Activated CD4-positive, alpha-beta memory T cell treated with anti-CD3 and anti-CD28 coated beads for 36 hours (primary cell): ENCODE measurements around the gene TMEM107. TPM values are rescaled to one million over a fixed set of nuclear protein-coding genes. Genes with fewer than 3 reads are reported as not detected.
"Not testable (repeated sequence)": the region's sequence is repeated elsewhere in the genome, so short reads cannot be mapped to it uniquely, and the experiment has no call there.

Experiments used
- CTCF ChIA-PET: fragments of 350-600 bp; sonication (Branson Sonifier 250); formaldehyde crosslinking; loops from one replicate; lab custom pipeline; 2021; ENCODE audit warnings: antibody characterized with exemption, inconsistent platforms; lab: Charles Lee
- POLR2A ChIA-PET: fragments of 350-600 bp; sonication (Branson Sonifier 250); formaldehyde crosslinking; loops from one replicate; lab custom pipeline; 2021; ENCODE audit warnings: antibody characterized with exemption; lab: Charles Lee
- DNase-seq: peaks from one replicate; pipeline ENCODE4 v3.0.0-alpha.2; 2020
- H3K27ac Mint-ChIP-seq: one replicate; pipeline ENCODE4 v1.8.0; 2021; ENCODE audit warnings: mixed read lengths
- H3K27me3 Mint-ChIP-seq: one replicate; pipeline ENCODE4 v1.8.0; 2021; ENCODE audit warnings: mixed read lengths
- H3K36me3 Mint-ChIP-seq: one replicate; pipeline ENCODE4 v1.8.0; 2021; ENCODE audit warnings: mixed read lengths
- H3K4me1 Mint-ChIP-seq: one replicate; pipeline ENCODE4 v1.8.0; 2021; ENCODE audit warnings: low read depth, mixed read lengths
- H3K4me3 Mint-ChIP-seq: one replicate; pipeline ENCODE4 v1.8.0; 2021; ENCODE audit warnings: mild to moderate bottlenecking, mixed read lengths
- H3K9me3 Mint-ChIP-seq: one replicate; pipeline ENCODE4 v1.8.0; 2021; ENCODE audit warnings: mixed read lengths
- intact Hi-C: fragments of 100-400 bp; cut with micrococcal nuclease; formaldehyde crosslinking; loops from one replicate; pipeline ENCODE4 v1.15.1; 2023
- total RNA-seq, 2 experiments: library from RNA; stranded (reverse); gene quantifications; one replicate each; pipeline ENCODE4 v1.2.3, GENCODE V29; 2021

TMEM107 gene
- total RNA-seq, result 10 to 100 TPM; 32.6 to 35.3 TPM

DNA sequence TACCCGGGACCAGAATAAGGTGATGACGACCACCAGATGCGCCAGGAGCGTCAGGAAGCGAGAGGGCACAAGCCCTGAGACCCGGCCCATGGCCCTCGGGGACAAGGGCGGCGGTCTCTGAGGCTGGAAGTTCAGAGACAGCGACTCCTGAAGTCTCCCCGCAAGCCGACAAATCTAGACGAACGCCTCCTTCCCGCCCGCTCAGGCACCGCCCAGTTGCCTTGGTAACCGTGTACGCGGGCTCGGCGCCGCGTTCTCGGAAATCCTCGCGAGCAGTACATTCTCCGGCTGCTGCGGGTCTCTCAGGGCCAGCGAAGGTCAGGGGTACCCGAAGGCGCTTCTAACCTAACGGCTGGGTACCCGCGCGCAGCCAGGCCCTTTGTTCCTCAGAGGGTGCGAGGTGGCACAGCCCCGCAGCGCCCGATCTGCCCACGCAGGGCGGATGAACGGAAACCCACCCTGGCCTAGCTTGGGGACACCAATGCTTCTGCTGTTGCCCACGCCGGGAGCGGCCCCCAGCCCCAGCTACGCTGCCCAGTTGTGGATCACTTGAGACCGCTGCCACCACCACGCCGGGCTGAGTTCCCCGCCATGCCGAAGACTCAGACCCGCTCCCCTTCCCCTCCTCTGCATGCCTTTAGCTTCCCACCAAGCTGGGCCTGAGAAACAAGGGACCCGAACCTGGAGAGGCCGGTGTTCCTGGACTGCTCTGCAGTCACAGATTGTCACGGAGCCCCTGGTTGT, at the start of gene TMEM107:
TSS of gene TMEM107 (minus strand) at position 184 of the 744 bp plus-strand sequence. CDS start at position 90, 94 bp downstream.
- intact Hi-C loops, result no loop called here
- H3K4me3 Mint-ChIP-seq, result peak within 1 kb of the TSS; percentile 89

DNA sequence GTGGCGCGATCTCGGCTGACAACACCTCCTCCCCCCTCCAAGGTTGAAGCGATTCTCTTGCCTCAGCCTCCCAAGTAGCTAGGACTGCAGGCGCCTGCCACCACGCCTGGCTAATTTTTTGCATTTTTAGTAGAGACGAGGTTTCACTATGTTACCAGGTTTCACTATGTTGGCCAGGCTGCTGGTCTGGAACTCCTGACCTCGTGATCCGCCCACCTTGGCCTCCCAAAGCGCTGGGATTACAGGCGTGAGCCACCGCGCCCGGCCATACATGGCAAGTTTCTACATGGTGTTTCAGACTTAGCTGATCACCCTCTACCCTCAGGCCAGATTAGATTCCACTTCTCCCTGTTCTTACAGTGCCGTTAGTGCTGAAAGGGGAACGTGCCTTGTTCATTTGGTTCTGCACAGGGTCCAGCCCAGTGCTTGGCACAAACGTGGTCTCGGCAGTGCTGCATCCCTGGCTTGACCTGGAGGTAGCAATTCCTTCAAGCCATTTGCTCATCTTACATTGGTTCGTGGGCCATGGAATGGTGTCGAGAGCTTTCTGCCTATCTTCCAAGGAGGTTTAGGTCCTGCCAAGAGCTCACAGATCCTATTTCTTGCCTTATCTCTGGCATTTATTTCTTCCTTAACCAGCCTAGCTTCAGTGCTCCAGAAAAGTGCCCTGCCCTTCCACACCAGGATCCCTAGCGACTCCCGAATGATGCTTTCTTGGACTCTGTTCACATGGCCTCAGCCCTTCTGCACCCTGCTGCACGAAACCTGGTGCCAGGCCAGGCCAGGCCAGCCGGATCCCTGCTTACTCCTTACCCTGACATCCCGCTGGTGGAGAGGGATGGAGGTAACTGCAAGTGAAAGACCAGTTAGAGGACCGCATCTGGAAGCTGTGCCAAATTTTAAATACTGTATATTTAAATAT, 49.0 kb upstream of the TMEM107 start:
- H3K4me1 Mint-ChIP-seq, result peaks cover 42% of the 10 kb centered on the region

More for the DNA sequence above, at the start of gene TMEM107:
- H3K27ac Mint-ChIP-seq, result peak within 1 kb of the TSS; percentile 79
- DNase-seq, result peak; percentile 93
- H3K4me1 Mint-ChIP-seq, result peaks cover 40% of the 10 kb centered on the region
- peaks cover 8% of the 10 kb centered on the region for H3K36me3 Mint-ChIP-seq
- ChIA-PET CTCF (interaction anchor here (1.4 to 1.8 kb wide), 4 partner anchors 10 to 125 kb away, joined by 3 to 6 read pairs (median 5); no protein-coding TSS in a partner anchor), POLR2A (interaction anchor here (1.0 to 1.2 kb wide), 6 partner anchors 10 to 73 kb away, joined by 3 to 5 read pairs (median 3); partner anchors contain the start of gene PFAS)
- H3K27me3 Mint-ChIP-seq, result peaks cover 4% of the 10 kb centered on the region
- H3K9me3 Mint-ChIP-seq, result no peaks in the 10 kb centered on the region

DNA sequence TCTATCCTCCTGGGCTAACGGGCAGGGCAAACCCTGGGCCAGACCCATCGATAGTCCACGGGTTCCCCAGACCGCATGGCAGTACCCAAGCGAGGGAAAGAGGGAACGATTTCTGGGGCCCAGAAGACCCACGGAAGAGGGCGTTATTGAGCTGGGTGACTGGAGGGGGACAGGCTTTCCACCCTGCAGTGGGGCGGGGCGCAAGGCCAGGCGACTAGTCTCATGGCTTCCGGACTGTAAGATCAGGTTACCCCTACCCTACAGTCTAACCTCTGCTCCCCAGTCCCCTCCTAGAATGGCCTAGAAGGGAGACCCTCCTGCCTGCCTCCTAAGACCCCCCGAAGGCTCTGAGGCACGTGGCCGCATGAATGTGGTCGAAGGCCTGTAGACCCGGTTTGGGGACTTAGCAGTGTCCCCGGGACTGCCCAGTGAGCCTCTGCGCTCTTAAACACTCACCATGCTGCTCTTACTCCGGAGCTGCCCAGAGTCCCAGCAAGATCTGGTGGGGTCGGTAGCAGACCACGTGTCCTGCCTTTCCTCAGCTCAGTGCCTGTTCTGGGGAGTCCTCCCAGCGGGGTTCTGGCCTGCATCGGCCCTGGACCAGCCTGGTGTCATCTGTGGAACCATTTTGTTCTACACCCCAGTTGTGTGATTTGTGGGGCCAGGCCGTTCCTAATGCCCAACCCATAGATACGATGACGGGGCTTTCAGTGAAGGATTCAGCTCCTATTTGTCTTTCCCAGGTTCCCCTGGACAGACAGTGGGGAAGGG, 47.4 kb upstream of the TMEM107 start:
- peak; percentile 72 for DNase-seq
- ChIA-PET CTCF (interaction anchor here (0.6 to 6.4 kb wide), 11 partner anchors 19 to 149 kb away, joined by 3 to 48 read pairs (median 5); partner anchors contain the start of genes BORCS6, CTC1, PFAS and SLC25A35), POLR2A (interaction anchor here (0.6 to 7.9 kb wide), 9 partner anchors 14 to 160 kb away, joined by 3 to 134 read pairs (median 18); partner anchors contain the start of genes AURKB, BORCS6, CTC1 and PFAS)
- peak overlapping the region; percentile 98 for H3K27ac Mint-ChIP-seq
- intact Hi-C loops, result loop anchor here (2.0 to 5.0 kb wide), 3 partner anchors 51 to 67 kb away; partner anchors contain the start of gene RANGRF
- H3K36me3 Mint-ChIP-seq, result peaks cover 38% of the 10 kb centered on the region
- H3K27me3 Mint-ChIP-seq, result peaks cover 14% of the 10 kb centered on the region
- H3K9me3 Mint-ChIP-seq, result peaks cover 2% of the 10 kb centered on the region
- H3K4me1 Mint-ChIP-seq, result peaks cover 47% of the 10 kb centered on the region
- peak overlapping the region; percentile 98 for H3K4me3 Mint-ChIP-seq

More for the DNA sequence above, 49.0 kb upstream of the TMEM107 start:
- ChIA-PET CTCF (interaction anchor here (0.7 to 6.4 kb wide), 8 partner anchors 15 to 106 kb away, joined by 3 to 48 read pairs (median 4); partner anchors contain the start of genes AURKB and BORCS6), POLR2A (interaction anchor here (0.7 to 7.9 kb wide), 10 partner anchors 10 to 105 kb away, joined by 3 to 134 read pairs (median 6); partner anchors contain the start of genes AURKB, BORCS6, CTC1 and PFAS)
- DNase-seq, result no peak
- peaks cover 14% of the 10 kb centered on the region for H3K27me3 Mint-ChIP-seq
- H3K9me3 Mint-ChIP-seq, result peaks cover 2% of the 10 kb centered on the region
- H3K36me3 Mint-ChIP-seq, result peaks cover 51% of the 10 kb centered on the region
- H3K27ac Mint-ChIP-seq, result peak overlapping the region; percentile 62
- no peak overlapping the region for H3K4me3 Mint-ChIP-seq
- intact Hi-C loops, result loop anchor here (5.0 kb wide), 1 partner anchor 53 kb away; no protein-coding TSS in a partner anchor

DNA sequence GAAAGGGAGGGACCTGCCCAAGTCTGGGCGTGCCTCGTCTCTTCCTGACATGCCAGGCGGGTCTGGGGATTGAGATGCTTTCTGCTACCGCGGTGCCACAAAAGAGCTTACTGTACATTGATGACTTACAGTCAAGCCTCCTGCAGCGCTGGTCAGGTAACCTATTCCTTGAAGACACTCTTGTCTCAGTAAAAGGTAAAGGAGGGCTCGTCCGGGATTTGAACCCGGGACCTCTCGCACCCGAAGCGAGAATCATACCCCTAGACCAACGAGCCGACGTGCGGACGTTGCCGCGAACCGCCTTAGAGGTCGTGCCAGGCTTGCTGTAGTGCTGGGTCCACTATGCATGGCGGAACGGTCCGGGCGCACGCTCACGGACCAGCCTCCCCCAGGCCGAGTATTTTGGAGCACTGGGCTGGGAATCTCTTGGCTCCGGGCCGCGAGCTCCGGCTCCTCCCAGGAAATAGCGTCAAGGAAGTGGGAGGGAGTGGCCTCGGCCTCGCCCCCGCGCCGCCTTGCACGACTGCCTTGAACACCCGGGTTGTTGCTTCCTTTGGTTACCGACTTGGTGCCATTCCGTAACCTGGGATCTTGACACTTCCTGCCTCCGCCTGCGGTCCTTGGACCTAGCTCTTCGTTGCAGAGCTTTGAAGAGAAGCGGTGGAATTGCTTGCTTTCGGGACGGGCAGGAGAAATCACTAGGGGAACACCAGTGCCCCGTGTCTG, 46.6 kb upstream of the TMEM107 start:
- H3K27ac Mint-ChIP-seq, result peak overlapping the region; percentile 98

DNA sequence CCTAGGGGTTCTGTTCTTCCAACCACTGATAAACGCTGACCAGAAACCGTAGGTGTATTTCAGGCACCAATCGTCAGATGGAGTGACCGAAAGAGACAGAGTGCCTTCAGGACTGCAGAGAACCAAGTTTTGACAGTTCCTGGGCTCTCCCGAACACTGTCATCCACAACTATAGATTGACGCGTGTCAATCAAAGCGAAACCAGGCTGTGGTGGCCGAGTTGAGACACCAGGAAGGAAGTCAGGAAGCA, 46.1 kb upstream of the TMEM107 start:
- H3K4me1 Mint-ChIP-seq, result peaks cover 44% of the 10 kb centered on the region
- peaks cover 2% of the 10 kb centered on the region for H3K9me3 Mint-ChIP-seq
- H3K27ac Mint-ChIP-seq, result peak overlapping the region; percentile 98
- H3K27me3 Mint-ChIP-seq, result peaks cover 14% of the 10 kb centered on the region
- intact Hi-C loops, result loop anchor here (1.0 to 5.0 kb wide), 8 partner anchors 25 to 102 kb away; partner anchors contain the start of gene RANGRF
- CTCF ChIA-PET, result interaction anchor here (1.2 to 6.4 kb wide), 7 partner anchors 12 to 103 kb away, joined by 4 to 48 read pairs (median 6); partner anchors contain the start of genes AURKB, BORCS6, CTC1 and PFAS
- H3K4me3 Mint-ChIP-seq, result peak overlapping the region; percentile 98
- POLR2A ChIA-PET, result interaction anchor here (0.6 to 7.9 kb wide), 11 partner anchors 13 to 103 kb away, joined by 3 to 134 read pairs (median 18); partner anchors contain the start of genes AURKB, BORCS6, CTC1 and PFAS
- H3K36me3 Mint-ChIP-seq, result peaks cover 29% of the 10 kb centered on the region
- DNase-seq, result peak; percentile 87

More for the DNA sequence above, 46.6 kb upstream of the TMEM107 start:
- Mint-ChIP-seq H3K36me3 (peaks cover 34% of the 10 kb centered on the region), H3K9me3 (peaks cover 2% of the 10 kb centered on the region), H3K4me1 (peaks cover 47% of the 10 kb centered on the region), H3K27me3 (peaks cover 14% of the 10 kb centered on the region), H3K4me3 (peak overlapping the region; percentile 98)
- DNase-seq, result peak; percentile 94
- intact Hi-C loops, result loop anchor here (1.0 to 5.0 kb wide), 8 partner anchors 25 to 102 kb away; partner anchors contain the start of gene RANGRF
- ChIA-PET CTCF (interaction anchor here (0.6 to 6.4 kb wide), 9 partner anchors 20 to 148 kb away, joined by 3 to 48 read pairs (median 4); partner anchors contain the start of genes BORCS6, CTC1, PFAS and SLC25A35), POLR2A (interaction anchor here (0.6 to 7.9 kb wide), 12 partner anchors 13 to 161 kb away, joined by 3 to 134 read pairs (median 10); partner anchors contain the start of genes AURKB, BORCS6, CTC1 and PFAS)

DNA sequence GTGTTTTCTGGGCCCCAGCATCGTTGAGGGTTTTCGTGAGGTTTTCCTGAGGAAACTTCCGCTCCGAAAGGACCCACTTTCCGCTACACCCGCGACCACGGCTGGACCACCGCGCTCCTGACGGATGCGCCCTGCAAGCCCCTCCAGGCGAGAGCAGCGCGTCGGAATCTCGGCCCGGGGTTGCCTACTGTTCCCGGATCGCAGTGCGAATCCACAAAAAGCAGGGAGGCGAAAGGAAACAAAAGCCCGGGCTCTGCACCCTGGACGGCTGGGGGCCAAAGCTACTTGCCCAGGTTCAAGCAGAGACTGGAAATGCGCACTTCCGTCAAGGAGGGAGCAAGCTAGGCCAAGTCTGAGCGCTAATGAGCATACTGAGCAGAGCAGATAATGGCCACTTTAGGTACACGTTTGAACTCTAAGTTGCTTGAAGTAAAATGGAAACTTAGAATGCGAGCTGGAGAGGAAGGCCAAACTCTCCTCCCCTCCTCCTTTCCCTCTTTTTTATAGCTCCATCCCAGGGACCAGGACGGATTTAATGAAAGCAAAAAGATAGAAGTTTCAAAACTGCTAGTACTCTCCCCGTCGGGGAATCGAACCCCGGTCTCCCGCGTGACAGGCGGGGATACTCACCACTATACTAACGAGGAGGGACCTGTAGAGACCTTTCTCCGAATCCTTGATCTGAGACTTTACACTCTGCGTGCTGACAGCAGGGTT, 45.6 kb upstream of the TMEM107 start:
- DNase-seq, result peak; percentile 93
- intact Hi-C loops, result loop anchor here (1.0 to 5.0 kb wide), 9 partner anchors 12 to 102 kb away; partner anchors contain the start of genes AURKB and RANGRF
- Mint-ChIP-seq H3K4me3 (peak overlapping the region; percentile 98), H3K9me3 (peaks cover 2% of the 10 kb centered on the region), H3K27me3 (peaks cover 14% of the 10 kb centered on the region), H3K36me3 (peaks cover 25% of the 10 kb centered on the region), H3K27ac (peak overlapping the region; percentile 98), H3K4me1 (peaks cover 39% of the 10 kb centered on the region)
- ChIA-PET CTCF (interaction anchor here (0.6 to 6.4 kb wide), 9 partner anchors 11 to 162 kb away, joined by 3 to 48 read pairs (median 6); partner anchors contain the start of genes AURKB, BORCS6, CTC1 and PFAS), POLR2A (interaction anchor here (0.7 to 7.9 kb wide), 12 partner anchors 9 to 102 kb away, joined by 3 to 134 read pairs (median 10); partner anchors contain the start of genes AURKB, BORCS6, CTC1 and PFAS)

DNA sequence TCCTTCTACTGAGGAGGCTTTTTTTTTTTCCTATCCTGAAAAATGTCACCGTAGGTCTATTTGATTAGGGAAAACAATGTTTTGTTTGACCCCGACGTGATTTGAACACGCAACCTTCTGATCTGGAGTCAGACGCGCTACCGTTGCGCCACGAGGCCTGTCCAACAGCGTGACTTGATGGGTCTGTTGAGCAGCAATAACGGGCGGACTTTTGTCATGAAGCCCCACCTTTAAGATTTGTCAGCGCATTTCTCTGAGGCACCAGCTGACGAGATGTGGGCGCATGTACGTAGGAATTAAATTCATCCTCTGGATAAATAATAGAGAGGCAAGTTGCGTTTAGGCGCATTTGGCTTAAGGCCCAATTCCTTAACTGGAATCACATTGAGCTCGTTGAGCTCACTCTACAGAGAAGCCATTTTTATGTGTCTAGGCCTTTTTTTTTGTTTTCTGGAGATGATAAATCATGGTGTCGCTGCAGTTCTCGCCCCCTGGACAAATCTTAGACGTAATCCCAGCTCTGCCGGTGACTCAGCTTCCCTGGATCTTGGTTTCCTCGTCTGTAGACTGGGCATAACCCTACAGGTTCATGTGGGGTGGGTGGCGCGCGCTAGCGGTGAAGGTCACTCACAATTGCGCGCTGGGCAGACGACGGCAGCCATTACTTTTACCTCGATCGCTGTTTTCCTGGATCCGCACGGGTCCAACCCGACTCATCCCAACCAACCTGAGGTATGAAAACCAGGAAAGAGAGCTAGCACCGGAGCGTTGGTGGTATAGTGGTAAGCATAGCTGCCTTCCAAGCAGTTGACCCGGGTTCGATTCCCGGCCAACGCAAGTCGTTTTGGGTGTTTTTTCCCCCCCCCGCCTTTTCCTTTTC, 44.8 kb upstream of the TMEM107 start:
- H3K36me3 Mint-ChIP-seq, result peaks cover 18% of the 10 kb centered on the region
- DNase-seq, result peak; percentile 95
- intact Hi-C loops, result loop anchor here (1.0 to 5.0 kb wide), 2 partner anchors 11 to 49 kb away; partner anchors contain the start of gene AURKB
- H3K27me3 Mint-ChIP-seq, result peaks cover 14% of the 10 kb centered on the region
- CTCF ChIA-PET, result interaction anchor here (0.6 to 6.4 kb wide), 8 partner anchors 11 to 163 kb away, joined by 3 to 48 read pairs (median 6); partner anchors contain the start of genes AURKB, BORCS6, CTC1 and PFAS
- peak overlapping the region; percentile 98 for H3K4me3 Mint-ChIP-seq
- H3K9me3 Mint-ChIP-seq, result peaks cover 2% of the 10 kb centered on the region
- POLR2A ChIA-PET, result interaction anchor here (0.6 to 7.9 kb wide), 13 partner anchors 8 to 1251 kb away, joined by 3 to 134 read pairs (median 6); partner anchors contain the start of genes AURKB, BORCS6, CTC1 and PFAS
- peaks cover 32% of the 10 kb centered on the region for H3K4me1 Mint-ChIP-seq
- peak overlapping the region; percentile 98 for H3K27ac Mint-ChIP-seq

DNA sequence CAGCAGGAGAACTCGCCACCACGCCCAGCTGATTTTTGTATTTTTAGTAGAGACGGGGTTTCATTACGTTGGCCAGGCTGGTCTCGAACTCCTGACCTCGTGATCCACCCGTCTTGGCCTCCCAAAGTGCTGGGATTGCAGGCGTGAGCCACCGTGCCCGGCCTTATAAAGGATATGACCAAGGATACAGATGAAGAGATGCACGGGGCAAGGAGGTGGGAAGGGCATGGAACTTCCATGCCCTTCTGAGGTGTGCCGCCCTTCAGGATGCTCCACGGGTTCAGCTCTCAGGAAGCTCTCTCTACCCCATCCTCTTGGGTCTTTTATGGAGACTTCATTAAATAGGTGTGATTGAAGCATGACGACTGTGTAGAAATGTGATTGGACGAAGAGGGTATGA, 37.8 kb upstream of the TMEM107 start:
- POLR2A ChIA-PET, result not testable (repeated sequence)

More for the DNA sequence above, 37.8 kb upstream of the TMEM107 start:
- H3K27ac Mint-ChIP-seq, CTCF ChIA-PET, DNase-seq, H3K27me3 Mint-ChIP-seq, H3K4me3 Mint-ChIP-seq, intact Hi-C loops, H3K9me3 Mint-ChIP-seq: not testable (repeated sequence)
- peaks cover 13% of the 10 kb centered on the region for H3K4me1 Mint-ChIP-seq
- peaks cover 13% of the 10 kb centered on the region for H3K36me3 Mint-ChIP-seq
